Measurements from ENCODE around the gene GPR148.

DNA sequence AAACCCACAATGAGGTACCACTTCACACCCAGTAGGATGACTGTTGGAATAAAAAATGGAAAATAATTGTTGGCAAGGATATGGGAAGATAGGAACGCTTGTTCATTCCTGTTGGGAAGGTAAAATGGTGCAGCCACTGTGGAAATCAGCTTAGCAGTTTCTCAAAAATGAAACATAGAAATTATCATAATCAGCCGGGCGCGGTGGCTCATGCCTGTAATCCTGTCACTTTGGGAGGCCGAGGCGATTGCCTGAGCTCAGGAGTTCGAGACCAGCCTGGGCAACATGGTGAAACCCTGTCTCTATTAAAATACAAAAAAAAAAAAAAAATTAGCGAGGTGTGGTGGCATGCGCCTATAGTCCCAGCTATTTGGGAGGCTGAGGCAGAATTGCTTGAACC is 49.9 kb downstream of the GPR148 start:
- TF ChIP-seq EZH2 (IDR thresholded peaks at IDR 0.05; ENCODE audit: insufficient read depth, poor library complexity, severe bottlenecking) = no peak
- TF ChIP-seq EZH2phosphoT487 (IDR thresholded peaks at IDR 0.05; ENCODE audit: insufficient read depth, low read depth) = no peak

Data from GM23248 (cell line).